ENCODE data around the gene HIPK1. TPM values are rescaled to one million over a fixed set of nuclear protein-coding genes. Genes with fewer than 3 reads are reported as not detected.

HIPK1 gene
- total and polyA plus RNA-seq, 10 of the 15 experiments (the other 5 are each of a cell fraction or from before 2014, with no cell fraction given), result 4.2 to 33.9 (median 11.4) TPM

- H3K9ac ChIP-seq (ENCODE audit: control insufficient read depth, insufficient read depth, low read length), result no peak overlapping the region
- ChIA-PET RAD21 (ENCODE audit: unreplicated experiment) (no interaction called here), SMC1A (ENCODE audit: uncharacterized antibody, unreplicated experiment) (interaction anchor here (1.0 kb wide), 1 partner anchor 296 kb away, joined by 5 read pairs; no protein-coding TSS in a partner anchor), CTCF (interaction anchor here (1.5 kb wide), 1 partner anchor 296 kb away, joined by 3 read pairs; no protein-coding TSS in a partner anchor), POLR2A (no interaction called here)
- ATAC-seq, result no peak
- in situ Hi-C loops (cut with MboI), result no loop called here
- intact Hi-C loops (cut with micrococcal nuclease; ENCODE audit: unreplicated experiment), result no loop called here
- no peaks in the 10 kb centered on the region for H3K79me2 ChIP-seq (ENCODE audit: control insufficient read depth, insufficient read depth, low read length)
- no peak for FAIRE-seq
- TF ChIP-seq ZBED1 (IDR thresholded peaks at IDR 0.05; ENCODE audit: borderline replicate concordance) (no peak), FOS (IDR thresholded peaks at IDR 0.05; ENCODE audit: borderline replicate concordance, extremely low read depth, insufficient read length) (no peak), SMARCA5 (IDR thresholded peaks at IDR 0.05) (no peak), MTA2 (IDR thresholded peaks at IDR 0.05; ENCODE audit: low read depth) (no peak), RB1 (IDR thresholded peaks at IDR 0.05; ENCODE audit: borderline replicate concordance) (no peak), HDAC6 (IDR thresholded peaks at IDR 0.05; ENCODE audit: unreplicated experiment) (no peak), BCL11A (IDR thresholded peaks at IDR 0.05; ENCODE audit: low read depth, low read length) (no peak), IKZF2 (IDR thresholded peaks at IDR 0.05) (no peak), KAT2A (conservative IDR thresholded peaks at IDR 0.05; ENCODE audit: control insufficient read depth, low read depth, low read length) (no peak), TARDBP (IDR thresholded peaks at IDR 0.05; ENCODE audit: borderline replicate concordance) (no peak), BRCA1 (IDR thresholded peaks at IDR 0.05; ENCODE audit: low read depth, low read length) (no peak), SMAD1 (IDR thresholded peaks at IDR 0.05; ENCODE audit: low read depth, partially characterized antibody) (no peak), GATAD2B (conservative IDR thresholded peaks at IDR 0.05; ENCODE audit: low read depth) (no peak), NBN (IDR thresholded peaks at IDR 0.05) (no peak), CREM (IDR thresholded peaks at IDR 0.05; ENCODE audit: low read depth) (no peak), NRF1 (conservative IDR thresholded peaks at IDR 0.05; ENCODE audit: low read depth, low read length) (no peak), RELB (IDR thresholded peaks at IDR 0.05; ENCODE audit: low read depth) (no peak), RAD21 (IDR thresholded peaks at IDR 0.05; ENCODE audit: insufficient read depth, low read depth, low read length) (no peak)
- no peak overlapping the region for H3K27ac ChIP-seq (ENCODE audit: control insufficient read depth, insufficient read depth)
- no peaks in the 10 kb centered on the region for H3K36me3 ChIP-seq (ENCODE audit: control insufficient read depth in 2 of 2, insufficient read depth in 2 of 2, low read length in 1 of 2)
- H3K4me1 ChIP-seq (ENCODE audit: control insufficient read depth, insufficient read depth, low read length), result no peaks in the 10 kb centered on the region
- H2AFZ ChIP-seq (ENCODE audit: control insufficient read depth, low read depth, low read length), result no peak overlapping the region
- H3K27me3 ChIP-seq (replicated peaks in 1 of 2; ENCODE audit: control insufficient read depth in 2 of 2, insufficient read depth in 2 of 2, low read length in 1 of 2), result no peaks in the 10 kb centered on the region
- H3K4me3 ChIP-seq, result no peak overlapping the region
- no peaks in the 10 kb centered on the region for H4K20me1 ChIP-seq (ENCODE audit: control insufficient read depth, insufficient read depth)
- no TSS peak for BruUV-seq (replicated peaks)
- WGBS (ENCODE audit: insufficient coverage, insufficient replicate concordance, low lambda C conversion rate, missing lambda C conversion rate), result 41% methylated on average over 6 of the region's 6 CpGs
- H3K4me2 ChIP-seq (ENCODE audit: control insufficient read depth, insufficient read depth), result no peak overlapping the region
- H3K9me3 ChIP-seq (replicated peaks; ENCODE audit: control insufficient read depth, insufficient read depth, low read length), result peaks cover 2% of the 10 kb centered on the region; the same call in 1 of the 3 replicates
- no peak for DNase-seq (ENCODE audit: low read depth, low spot score)
Observed at GRCh38 chr1:113986802-113987201, 57.7 kb downstream of the HIPK1 start.

All from GM12878 (cell line).